GM21390 (cell line): Measurements from ENCODE around the gene DCAF8L2.
"Not testable (repeated sequence)": the region's sequence is repeated elsewhere in the genome, so short reads cannot be mapped to it uniquely, and the experiment has no call there.

ENCODE experiments used
- ATAC-seq: cut with Tn5 transposase; IDR thresholded peaks from one replicate; pipeline ENCODE4 v1.9.1; 2021; ENCODE audit not compliant: unreplicated experiment

Gene DCAF8L2

DNA sequence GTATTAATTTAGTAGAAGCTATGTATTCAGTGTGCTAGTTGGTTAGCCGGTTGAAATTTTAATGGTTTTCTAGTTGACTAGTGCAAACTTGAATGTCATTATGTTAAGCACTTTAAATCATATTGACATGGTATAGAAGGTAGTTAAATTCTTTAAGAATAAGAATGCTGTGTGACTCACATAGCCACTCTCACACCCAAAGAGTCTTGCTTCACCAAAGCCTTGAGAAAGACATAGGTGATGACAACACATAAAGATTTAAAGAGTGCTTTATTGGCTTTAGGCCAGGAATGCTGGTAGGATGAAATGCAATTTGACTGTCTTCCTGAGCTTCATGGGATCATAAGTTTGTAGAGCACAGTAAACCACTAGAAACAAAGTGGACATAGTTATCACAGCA, 85.3 kb downstream of the DCAF8L2 start:
- no peak for ATAC-seq

DNA sequence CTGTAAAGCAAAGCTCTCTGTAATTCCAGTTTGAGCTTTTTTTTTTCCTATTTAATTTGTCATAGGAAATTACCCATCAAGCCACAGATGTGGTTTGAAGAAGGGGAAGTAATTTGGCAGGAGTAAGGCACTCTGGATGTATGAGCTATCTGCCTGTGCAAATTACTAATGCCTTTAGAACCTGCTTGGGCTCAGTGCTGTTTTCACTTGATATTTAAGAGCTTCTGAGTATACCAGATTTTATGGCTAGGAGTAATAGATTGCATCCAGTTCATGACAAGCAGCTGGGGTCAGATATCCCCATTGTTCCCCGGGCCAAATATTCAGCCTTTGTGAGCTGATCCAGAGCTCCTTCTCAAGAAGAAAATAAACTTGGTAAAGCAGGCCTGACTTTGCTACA, 89.1 kb downstream of the DCAF8L2 start:
- ATAC-seq: no peak

DNA sequence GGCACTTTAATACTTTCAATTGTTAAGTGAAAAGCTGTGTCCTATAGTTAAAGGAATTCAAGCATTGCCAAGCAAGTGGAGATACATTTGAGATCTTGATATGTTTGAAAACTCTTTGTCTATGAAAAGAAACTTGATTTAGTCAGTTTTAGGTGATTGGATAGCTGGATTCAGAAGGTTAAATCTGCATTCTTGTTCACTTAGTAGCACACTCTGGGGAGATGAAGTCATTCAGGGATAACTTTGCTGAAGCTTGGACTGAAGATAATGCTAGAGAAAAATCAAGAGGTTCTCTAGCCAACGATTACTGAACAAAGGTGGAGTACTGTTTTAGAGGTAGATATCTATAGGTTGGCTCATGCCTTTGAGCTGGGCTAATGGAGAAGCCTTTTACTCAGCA, 90.6 kb downstream of the DCAF8L2 start:
- no peak for ATAC-seq

DNA sequence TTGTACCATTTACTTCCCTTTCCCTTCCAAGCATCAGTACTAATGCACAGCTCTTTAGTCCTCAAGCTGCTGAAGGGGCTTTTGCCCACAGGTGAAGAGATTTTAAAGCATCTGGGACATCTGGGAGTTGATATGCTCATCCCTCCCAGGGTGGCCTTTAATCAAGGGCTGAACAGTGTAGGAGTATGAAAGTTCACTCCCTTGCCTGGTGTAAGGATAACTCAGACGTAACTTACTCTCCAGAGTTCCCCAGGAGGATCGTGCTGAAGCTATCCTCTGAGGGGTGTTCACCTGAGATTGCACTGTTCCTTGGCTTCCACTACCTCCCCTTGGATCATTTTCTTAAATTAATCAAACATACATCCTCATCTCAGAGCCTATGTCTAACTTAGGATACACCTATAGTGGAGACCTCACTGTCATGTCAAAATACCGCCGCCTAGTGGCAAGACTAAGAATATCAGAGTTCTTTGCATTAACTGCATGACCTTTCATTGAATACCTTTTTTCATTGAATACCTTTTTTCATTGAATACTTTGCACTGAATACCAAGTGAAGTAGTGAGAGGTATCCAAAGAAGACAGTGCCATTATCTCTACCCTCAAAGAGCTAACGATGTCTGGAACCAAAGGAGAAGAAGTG, 93.5 kb downstream of the DCAF8L2 start:
- not testable (repeated sequence) for ATAC-seq

DNA sequence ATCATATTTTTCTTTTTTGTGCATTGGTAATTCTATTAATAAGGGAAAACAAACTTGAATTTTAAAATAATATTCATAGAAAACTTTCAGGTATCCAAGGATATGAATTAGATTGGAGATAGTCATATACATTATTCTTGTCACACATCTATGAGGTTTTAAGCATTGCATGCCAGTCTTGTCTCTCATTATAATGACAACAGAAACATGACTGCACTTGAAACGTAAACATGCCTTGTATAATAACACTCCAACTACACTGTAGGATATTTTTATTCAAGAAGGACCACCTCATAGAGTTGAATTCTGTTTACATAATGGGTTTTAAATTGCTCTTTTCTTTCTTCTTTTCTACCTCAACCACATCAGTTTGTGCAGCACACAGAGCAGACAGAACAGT, 104.5 kb downstream of the DCAF8L2 start:
- ATAC-seq: no peak

DNA sequence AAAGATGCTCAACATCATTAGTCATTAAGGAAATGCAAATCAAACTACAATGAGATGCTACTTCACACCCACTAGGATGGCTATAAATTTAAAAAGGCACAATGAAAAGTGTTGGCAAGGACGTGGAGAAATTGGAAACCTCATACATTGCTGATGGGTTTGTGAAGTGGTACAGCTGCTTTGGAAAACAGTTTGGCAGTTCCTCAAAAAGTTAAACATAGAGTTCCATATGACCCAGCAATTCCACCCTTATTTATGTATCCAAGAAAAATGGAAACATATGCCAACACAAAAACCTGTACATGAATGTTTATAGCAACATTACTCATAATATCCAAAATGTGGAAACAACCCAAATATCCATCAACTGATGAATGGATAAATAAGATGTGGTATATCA, 116.4 kb downstream of the DCAF8L2 start:
- ATAC-seq: no peak

DNA sequence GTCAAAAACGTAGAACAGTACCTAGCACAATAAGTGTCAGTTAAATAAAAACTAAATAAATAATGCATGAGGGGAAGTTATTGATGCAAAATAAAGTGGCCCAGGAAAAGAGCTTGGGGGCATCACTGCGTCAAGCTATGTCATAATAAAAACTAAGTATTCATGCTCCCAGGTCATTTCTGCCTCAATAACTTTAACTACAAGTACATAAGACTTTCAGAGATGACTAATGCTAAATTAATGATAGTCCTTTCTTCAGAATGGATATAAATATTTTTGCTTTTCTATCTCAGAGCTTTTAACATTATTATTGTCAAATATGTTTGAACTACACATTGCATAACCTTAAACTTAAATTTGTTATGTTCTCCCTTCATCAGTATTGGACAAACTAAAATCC, 125.5 kb downstream of the DCAF8L2 start:
- no peak for ATAC-seq

DNA sequence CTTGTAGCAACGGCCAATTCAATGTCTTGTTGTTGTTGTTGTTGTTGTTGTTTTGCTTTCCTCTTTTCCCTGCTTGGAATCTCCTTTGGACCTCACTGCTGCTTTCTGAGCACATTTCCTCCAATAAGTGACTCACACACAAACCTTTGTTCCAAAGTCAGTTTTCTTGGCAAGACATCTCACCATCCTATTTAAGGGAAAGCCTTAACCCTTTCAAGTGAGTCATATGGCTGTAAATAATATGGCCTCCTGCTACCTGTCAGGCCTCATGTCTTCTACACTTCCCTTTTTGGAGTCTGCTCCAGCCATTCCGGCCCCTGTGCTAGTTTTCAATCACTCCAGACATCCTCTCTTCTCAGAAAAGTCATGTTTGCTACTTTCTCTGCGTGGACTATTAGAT, 138.1 kb downstream of the DCAF8L2 start:
- no peak for ATAC-seq

DNA sequence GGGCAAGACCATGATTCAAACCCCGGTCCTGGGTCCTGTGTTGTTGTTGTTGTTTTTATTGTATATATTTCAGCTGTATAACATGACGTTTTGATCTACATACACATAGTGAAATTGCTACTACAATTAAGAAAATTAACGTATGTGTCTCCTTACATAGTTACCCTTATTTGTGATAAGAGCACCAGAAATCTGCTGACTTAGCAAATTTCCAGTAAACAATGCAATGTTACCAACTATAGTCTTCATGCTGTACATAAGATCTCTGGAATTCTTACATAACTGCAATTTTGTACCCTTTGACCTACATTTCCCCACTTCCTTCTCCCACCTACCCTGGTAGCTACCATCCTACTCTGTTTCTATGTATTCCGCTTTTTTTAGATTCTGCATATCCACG, 141.8 kb downstream of the DCAF8L2 start:
- ATAC-seq: no peak

DNA sequence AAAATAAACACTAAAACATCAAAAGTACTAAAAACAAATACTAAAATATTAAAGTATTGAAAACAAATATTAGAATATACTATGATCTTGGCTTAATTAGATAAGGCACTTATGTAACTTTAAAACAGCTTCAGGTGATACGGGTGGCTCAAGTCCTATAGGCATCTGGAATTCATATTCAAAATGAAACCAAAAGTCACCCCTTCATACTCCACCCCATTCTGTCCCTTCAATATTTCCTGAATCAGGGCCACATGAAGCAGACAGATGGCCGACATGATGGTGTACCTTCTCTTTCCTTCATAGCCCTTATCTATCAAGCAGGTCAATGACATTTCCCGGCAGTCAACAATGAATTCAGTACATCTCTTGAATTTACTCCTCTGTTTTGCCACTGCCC, 145.8 kb downstream of the DCAF8L2 start:
- ATAC-seq: no peak

DNA sequence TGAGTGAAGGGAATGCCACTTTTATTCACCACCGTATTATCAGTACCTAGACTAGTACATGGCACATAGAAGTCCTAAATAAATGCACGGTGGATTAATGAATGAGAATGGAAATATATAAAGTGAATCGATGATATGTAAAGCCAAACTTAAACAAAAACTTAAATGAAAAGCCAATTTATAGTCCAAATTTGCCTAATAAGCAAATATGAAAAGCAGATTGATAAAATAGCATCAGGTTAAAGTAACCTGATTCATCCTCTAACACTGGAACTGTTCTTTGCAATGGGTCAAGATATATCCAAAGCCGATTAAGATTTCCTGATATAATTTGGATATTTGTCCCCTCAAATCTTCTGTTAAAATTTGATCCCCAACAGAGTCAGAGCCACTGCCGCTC, 150.8 kb downstream of the DCAF8L2 start:
- no peak for ATAC-seq

DNA sequence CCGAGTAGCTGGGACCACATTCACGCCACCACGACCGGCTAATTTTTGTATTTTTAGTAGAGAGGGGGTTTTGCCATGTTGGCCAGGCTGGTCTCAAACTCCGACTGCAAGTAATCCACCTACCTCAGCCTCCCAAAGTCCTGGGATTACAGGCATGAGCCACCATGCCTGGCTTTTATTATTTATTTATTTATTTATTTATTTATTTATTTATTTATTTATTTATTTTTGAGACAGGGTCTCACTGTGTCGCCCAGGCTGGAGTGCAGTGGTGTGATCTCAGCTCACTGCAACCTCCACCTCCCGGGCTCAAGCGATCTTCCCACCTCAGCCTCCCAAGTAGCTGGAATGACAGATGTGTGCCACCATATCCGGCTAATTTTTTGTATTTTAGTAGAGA, 153.4 kb downstream of the DCAF8L2 start:
- ATAC-seq: not testable (repeated sequence)

DNA sequence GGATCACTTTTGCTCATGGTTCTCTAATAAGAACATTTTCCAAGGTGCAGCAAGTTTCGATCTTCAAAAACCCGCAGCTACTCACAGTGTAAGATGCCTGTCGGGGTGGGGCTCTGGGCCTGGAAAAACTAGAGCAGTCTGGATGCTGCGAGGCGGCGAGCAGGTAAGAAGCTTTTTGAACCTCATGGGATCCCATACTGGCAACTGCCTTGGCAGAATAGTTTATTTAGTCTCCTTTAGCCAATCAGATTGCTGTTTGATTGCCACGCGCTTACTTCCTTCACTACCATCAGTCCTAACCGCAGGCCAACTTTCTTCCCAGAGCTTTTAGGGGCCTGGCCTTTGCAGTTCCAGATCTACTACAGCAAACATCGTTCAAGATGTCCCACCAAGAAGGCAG, 156.4 kb downstream of the DCAF8L2 start:
- no peak for ATAC-seq

DNA sequence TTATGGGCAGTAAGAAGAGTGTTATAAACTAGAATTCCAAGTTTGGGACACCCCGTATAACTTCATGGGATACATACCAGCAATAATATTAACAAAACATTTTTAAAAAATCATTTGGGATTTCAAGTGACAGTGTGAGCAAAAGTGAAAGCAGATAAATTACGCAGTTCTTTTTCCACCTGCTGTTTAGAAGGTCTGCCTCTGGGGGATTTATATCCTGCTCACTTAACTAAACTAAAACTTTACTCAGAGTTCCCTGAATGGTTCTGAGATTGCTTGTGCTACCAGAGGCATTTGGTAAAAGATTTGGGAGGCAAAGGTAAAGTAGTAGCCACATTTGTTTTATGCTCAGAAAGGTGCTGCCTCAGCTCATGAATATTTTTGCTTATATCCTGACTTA, 160.2 kb downstream of the DCAF8L2 start:
- not testable (repeated sequence) for ATAC-seq

DNA sequence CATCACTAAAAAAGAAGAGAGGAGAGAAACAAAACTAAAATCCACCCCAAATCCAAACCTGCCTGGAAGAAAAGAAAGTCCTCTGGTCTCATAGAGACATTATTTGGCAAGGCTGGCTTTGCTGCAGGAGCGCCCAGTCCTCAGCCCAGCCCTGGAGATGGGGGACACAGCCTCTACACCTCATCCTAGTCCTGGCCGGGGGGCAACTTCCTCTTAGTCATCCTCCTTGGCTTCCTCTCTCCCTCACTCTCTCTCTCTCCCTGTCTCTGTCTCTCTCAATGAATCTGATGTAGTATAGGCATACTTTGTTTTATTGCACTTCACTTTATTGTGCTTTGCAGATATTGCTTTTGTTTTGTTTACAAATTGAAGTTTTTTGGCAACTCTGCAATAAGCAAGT, 161.8 kb downstream of the DCAF8L2 start:
- ATAC-seq: no peak

DNA sequence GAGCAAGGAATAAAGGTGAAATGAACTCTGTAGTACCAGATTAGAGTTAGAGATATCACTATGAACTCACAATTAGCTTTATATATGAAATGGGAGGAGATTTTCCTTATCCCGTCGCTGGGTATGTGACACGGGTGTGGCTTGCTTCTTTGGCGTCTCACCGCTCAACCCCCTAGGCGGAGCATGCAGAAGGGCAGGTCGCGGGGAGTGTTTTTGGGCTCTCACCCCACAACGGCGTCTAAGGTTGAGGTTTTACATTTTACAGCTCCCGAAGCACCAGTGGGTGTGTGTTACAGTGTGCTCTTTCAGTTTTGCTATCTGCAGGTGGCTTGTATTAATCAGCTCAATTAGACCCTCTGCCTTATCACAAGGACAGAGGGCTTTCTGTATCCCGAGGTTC, 175.6 kb downstream of the DCAF8L2 start:
- ATAC-seq: no peak

DNA sequence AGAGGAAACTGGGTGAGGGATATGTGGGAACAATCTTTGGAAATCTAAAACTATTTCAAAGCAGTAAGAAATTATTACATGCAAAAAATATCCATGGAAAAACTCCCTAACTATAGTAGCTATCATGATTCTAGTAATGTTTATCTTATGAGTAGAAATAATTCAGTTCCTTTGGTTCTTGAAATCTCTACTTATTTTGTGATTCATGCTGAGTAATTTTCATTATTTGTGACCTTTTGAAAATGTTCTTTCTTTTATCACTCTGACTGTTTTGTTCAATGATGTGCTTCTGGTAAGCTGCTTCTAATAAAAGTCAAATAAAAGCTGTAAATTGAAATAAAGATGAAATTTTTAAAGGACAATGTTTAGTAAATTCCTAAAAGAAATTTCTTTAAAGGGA, 177.2 kb downstream of the DCAF8L2 start:
- no peak for ATAC-seq

DNA sequence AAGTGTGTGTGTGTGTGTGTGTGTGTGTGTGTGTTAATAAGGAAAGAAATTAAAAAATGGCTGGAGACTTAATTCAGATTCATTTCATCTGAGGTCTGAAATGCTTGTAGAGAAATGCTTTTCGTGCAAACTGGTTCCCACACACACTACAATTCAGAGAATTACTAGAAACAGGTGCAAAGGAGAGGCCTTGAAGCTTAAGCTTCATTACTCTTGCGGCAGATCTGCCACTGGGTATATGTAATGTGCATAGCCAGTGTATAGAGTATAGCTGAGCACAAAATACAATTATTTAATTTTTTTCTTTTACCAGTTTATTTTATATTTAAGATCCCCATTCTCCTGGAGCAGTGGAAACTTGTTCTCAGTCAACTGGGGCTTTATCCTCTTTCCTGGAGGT, 185.8 kb downstream of the DCAF8L2 start:
- no peak for ATAC-seq

DNA sequence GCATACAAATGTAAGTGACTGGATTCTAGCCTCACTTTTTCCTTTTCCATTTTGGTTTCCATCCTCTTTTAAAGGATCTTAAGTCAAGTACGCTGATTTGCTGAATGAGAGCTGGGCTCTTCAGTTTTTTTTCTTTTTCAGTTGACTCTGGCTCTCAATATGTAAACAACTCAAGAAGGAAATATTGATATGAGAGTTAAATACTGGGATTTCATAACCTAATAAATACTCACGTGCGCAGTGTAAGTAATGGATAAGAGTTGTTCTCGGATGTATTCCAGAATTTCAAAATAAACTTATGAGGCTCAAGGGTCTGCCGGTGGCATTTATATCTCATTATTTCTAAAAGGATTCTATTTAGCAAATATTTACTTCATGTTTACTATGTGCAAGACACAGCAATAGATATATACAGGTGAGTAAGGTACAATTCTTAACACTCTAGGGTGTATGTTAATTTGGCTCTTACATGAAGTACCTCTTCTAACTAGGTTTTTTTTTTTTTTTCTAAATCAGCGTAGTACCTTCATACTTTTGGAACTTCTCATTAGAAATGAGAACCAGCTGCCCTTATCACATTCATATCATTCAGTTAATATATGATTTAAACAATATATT, 206.6 kb downstream of the DCAF8L2 start:
- no peak for ATAC-seq

DNA sequence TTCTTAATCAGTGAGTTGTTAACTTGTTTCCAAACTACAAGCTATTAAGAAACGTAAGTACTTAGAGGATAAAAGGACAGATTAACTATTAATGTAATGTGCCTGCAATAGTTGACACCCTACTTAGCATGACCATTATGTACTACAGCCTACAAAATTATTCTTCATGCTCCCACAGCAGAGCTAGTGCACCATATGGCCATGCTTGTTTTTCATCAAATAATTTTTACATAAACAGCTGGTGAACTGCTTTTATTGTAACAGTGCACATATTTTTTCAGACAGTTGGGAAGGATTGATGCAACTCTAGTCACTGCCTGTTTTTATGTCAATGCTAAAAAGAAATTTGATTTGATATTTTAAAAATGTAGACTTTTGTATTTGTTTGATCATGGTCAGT, 207.4 kb downstream of the DCAF8L2 start:
- no peak for ATAC-seq
